ENCODE data around the gene SLC9A9.

SLC9A9 gene

DNA sequence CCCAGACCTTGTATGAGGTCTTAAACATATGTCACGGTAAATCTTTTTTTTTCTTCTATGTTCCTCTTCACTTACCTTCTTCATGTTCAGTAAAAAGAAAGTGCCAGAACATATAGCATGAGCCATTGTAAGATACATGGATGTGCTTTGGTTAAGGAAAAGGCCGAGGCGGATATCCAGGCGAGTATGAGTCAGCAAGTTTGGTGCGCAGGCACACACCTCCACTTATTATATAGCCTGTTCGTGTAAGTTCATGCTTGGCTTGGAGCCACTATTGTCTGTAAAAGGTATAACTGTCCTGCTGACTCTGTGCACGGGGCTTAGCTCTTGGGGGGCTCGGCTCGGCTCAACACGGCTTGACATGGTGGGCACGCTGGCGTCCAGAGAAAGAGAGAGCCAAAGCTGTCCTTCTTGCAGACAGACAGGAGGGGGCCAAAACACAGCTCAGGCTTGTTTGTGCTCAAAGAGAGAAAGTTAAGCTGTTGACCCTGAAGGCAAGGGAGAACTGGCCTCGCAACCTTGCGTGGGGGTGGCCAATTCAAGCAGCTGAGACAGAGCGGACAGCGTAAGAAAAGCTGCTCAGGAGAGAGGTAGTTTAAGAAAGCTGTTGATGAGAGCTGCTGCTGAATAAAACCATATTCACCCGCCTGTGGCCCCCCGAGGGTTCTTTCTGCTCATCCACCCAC, 251.2 kb downstream of the SLC9A9 start:
- no peaks in the 10 kb centered on the region for H3K36me3 ChIP-seq (ENCODE audit: control insufficient read depth, insufficient read depth, low read length)
- H3K27me3 ChIP-seq (ENCODE audit: control insufficient read depth, insufficient read depth, low read length): no peaks in the 10 kb centered on the region
- peaks cover 23% of the 10 kb centered on the region for H3K4me1 ChIP-seq (ENCODE audit: control insufficient read depth, insufficient read depth, low read length)
- H3K9ac ChIP-seq (ENCODE audit: low read length): no peak overlapping the region
- H3K9me3 ChIP-seq (ENCODE audit: control insufficient read depth, low read length): no peaks in the 10 kb centered on the region
- no peak overlapping the region for H3K4me3 ChIP-seq (ENCODE audit: low read length)

- Histone ChIP-seq H3K9ac (ENCODE audit: low read length) (no peak overlapping the region), H3K9me3 (ENCODE audit: control insufficient read depth, low read length) (no peaks in the 10 kb centered on the region), H3K4me3 (ENCODE audit: low read length) (no peak overlapping the region), H3K27me3 (ENCODE audit: control insufficient read depth, insufficient read depth, low read length) (no peaks in the 10 kb centered on the region), H3K4me1 (ENCODE audit: control insufficient read depth, insufficient read depth, low read length) (peaks cover 27% of the 10 kb centered on the region), H3K36me3 (ENCODE audit: control insufficient read depth, insufficient read depth, low read length) (no peaks in the 10 kb centered on the region)
Observed at GRCh38 chr3:143595456-143596077, 252.7 kb downstream of the SLC9A9 start.

- Histone ChIP-seq H3K9me3 (ENCODE audit: control insufficient read depth, low read length) (no peaks in the 10 kb centered on the region), H3K27me3 (ENCODE audit: control insufficient read depth, insufficient read depth, low read length) (no peaks in the 10 kb centered on the region), H3K4me1 (ENCODE audit: control insufficient read depth, insufficient read depth, low read length) (peaks cover 27% of the 10 kb centered on the region), H3K9ac (ENCODE audit: low read length) (no peak overlapping the region), H3K36me3 (ENCODE audit: control insufficient read depth, insufficient read depth, low read length) (no peaks in the 10 kb centered on the region), H3K4me3 (ENCODE audit: low read length) (no peak overlapping the region)
Observed at GRCh38 chr3:143594206-143594605, 254.1 kb downstream of the SLC9A9 start.

- H3K9me3 ChIP-seq (ENCODE audit: control insufficient read depth, low read length): no peaks in the 10 kb centered on the region
- no peaks in the 10 kb centered on the region for H3K36me3 ChIP-seq (ENCODE audit: control insufficient read depth, insufficient read depth, low read length)
- H3K4me1 ChIP-seq (ENCODE audit: control insufficient read depth, insufficient read depth, low read length): peaks cover 32% of the 10 kb centered on the region
- H3K27me3 ChIP-seq (ENCODE audit: control insufficient read depth, insufficient read depth, low read length): no peaks in the 10 kb centered on the region
- no peak overlapping the region for H3K4me3 ChIP-seq (ENCODE audit: low read length)
- H3K9ac ChIP-seq (ENCODE audit: low read length): no peak overlapping the region
Observed at GRCh38 chr3:143590660-143591059, 257.6 kb downstream of the SLC9A9 start.

- Histone ChIP-seq H3K4me1 (ENCODE audit: control insufficient read depth, insufficient read depth, low read length) (peaks cover 10% of the 10 kb centered on the region), H3K9ac (ENCODE audit: low read length) (no peak overlapping the region), H3K9me3 (ENCODE audit: control insufficient read depth, low read length) (no peaks in the 10 kb centered on the region)
Observed at GRCh38 chr3:143586576-143586975, 261.7 kb downstream of the SLC9A9 start.

GRCh38 chr3:143585720-143586456, 262.4 kb downstream of the SLC9A9 start:
- no peak overlapping the region for H3K9ac ChIP-seq (ENCODE audit: low read length)
- peaks cover 6% of the 10 kb centered on the region for H3K4me1 ChIP-seq (ENCODE audit: control insufficient read depth, insufficient read depth, low read length)
- H3K27me3 ChIP-seq (ENCODE audit: control insufficient read depth, insufficient read depth, low read length): no peaks in the 10 kb centered on the region
- H3K9me3 ChIP-seq (ENCODE audit: control insufficient read depth, low read length): no peaks in the 10 kb centered on the region
- no peaks in the 10 kb centered on the region for H3K36me3 ChIP-seq (ENCODE audit: control insufficient read depth, insufficient read depth, low read length)
- no peak overlapping the region for H3K4me3 ChIP-seq (ENCODE audit: low read length)

More at GRCh38 chr3:143586576-143586975, 261.7 kb downstream of the SLC9A9 start:
- no peak overlapping the region for H3K4me3 ChIP-seq (ENCODE audit: low read length)
- no peaks in the 10 kb centered on the region for H3K36me3 ChIP-seq (ENCODE audit: control insufficient read depth, insufficient read depth, low read length)
- no peaks in the 10 kb centered on the region for H3K27me3 ChIP-seq (ENCODE audit: control insufficient read depth, insufficient read depth, low read length)

- Histone ChIP-seq H3K4me1 (ENCODE audit: control insufficient read depth, insufficient read depth, low read length) (peaks cover 6% of the 10 kb centered on the region), H3K36me3 (ENCODE audit: control insufficient read depth, insufficient read depth, low read length) (no peaks in the 10 kb centered on the region), H3K27me3 (ENCODE audit: control insufficient read depth, insufficient read depth, low read length) (no peaks in the 10 kb centered on the region), H3K4me3 (ENCODE audit: low read length) (no peak overlapping the region), H3K9ac (ENCODE audit: low read length) (no peak overlapping the region), H3K9me3 (ENCODE audit: control insufficient read depth, low read length) (no peaks in the 10 kb centered on the region)
Observed at GRCh38 chr3:143584474-143584873, 263.8 kb downstream of the SLC9A9 start.

- peaks cover 6% of the 10 kb centered on the region for H3K4me1 ChIP-seq (ENCODE audit: control insufficient read depth, insufficient read depth, low read length)
- H3K4me3 ChIP-seq (ENCODE audit: low read length): no peak overlapping the region
- H3K9ac ChIP-seq (ENCODE audit: low read length): no peak overlapping the region
- no peaks in the 10 kb centered on the region for H3K27me3 ChIP-seq (ENCODE audit: control insufficient read depth, insufficient read depth, low read length)
- H3K36me3 ChIP-seq (ENCODE audit: control insufficient read depth, insufficient read depth, low read length): no peaks in the 10 kb centered on the region
- no peaks in the 10 kb centered on the region for H3K9me3 ChIP-seq (ENCODE audit: control insufficient read depth, low read length)
Observed at GRCh38 chr3:143581972-143582722, 266.1 kb downstream of the SLC9A9 start.

- H3K36me3 ChIP-seq (ENCODE audit: control insufficient read depth, insufficient read depth, low read length): no peaks in the 10 kb centered on the region
- H3K9ac ChIP-seq (ENCODE audit: low read length): no peak overlapping the region
- no peaks in the 10 kb centered on the region for H3K4me1 ChIP-seq (ENCODE audit: control insufficient read depth, insufficient read depth, low read length)
- H3K27me3 ChIP-seq (ENCODE audit: control insufficient read depth, insufficient read depth, low read length): no peaks in the 10 kb centered on the region
- H3K4me3 ChIP-seq (ENCODE audit: low read length): no peak overlapping the region
- H3K9me3 ChIP-seq (ENCODE audit: control insufficient read depth, low read length): no peaks in the 10 kb centered on the region
Observed at GRCh38 chr3:143578810-143579435, 269.3 kb downstream of the SLC9A9 start.

- Histone ChIP-seq H3K9ac (ENCODE audit: low read length) (no peak overlapping the region), H3K27me3 (ENCODE audit: control insufficient read depth, insufficient read depth, low read length) (no peaks in the 10 kb centered on the region), H3K4me3 (ENCODE audit: low read length) (no peak overlapping the region), H3K4me1 (ENCODE audit: control insufficient read depth, insufficient read depth, low read length) (no peaks in the 10 kb centered on the region), H3K9me3 (ENCODE audit: control insufficient read depth, low read length) (no peaks in the 10 kb centered on the region), H3K36me3 (ENCODE audit: control insufficient read depth, insufficient read depth, low read length) (no peaks in the 10 kb centered on the region)
Observed at GRCh38 chr3:143576568-143577270, 271.5 kb downstream of the SLC9A9 start.

DNA sequence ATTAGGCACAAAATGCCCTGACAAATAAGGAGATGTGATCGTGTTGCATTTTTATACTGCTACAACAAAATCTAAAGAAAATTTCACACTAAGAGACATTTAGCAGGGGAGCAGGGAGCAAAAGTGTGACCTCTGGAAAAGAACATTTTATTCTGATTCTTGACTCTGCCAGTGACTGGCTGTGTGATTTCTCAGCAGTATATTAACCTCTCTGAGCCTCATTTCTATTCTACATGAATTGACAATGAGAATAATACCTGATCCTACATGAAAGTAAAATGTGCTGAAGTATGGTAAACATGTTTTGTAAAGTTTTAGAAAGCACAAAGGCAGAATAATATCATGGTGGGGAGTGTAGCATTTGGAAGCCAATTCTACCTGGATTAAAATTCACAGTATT, 273.3 kb downstream of the SLC9A9 start:
- Histone ChIP-seq H3K9ac (ENCODE audit: low read length) (no peak overlapping the region), H3K4me1 (ENCODE audit: control insufficient read depth, insufficient read depth, low read length) (no peaks in the 10 kb centered on the region), H3K4me3 (ENCODE audit: low read length) (no peak overlapping the region), H3K27me3 (ENCODE audit: control insufficient read depth, insufficient read depth, low read length) (no peaks in the 10 kb centered on the region), H3K9me3 (ENCODE audit: control insufficient read depth, low read length) (no peaks in the 10 kb centered on the region), H3K36me3 (ENCODE audit: control insufficient read depth, insufficient read depth, low read length) (no peaks in the 10 kb centered on the region)
